Esophagus muscularis mucosa (tissue), 3 donors: ENCODE measurements around the gene GSTM2.

Source experiments
- CTCF ChIP-seq, 3 experiments: fragments of 200-600 bp in 2 of 3; fragments of 450-650 bp in 1 of 3; sonication (generic) in 2 of 3; IDR thresholded peaks; one replicate each; pipeline ENCODE4 v1.5.1; 2017 to 2019; ENCODE audit warnings: antibody characterized with exemption in 3 of 3, mild to moderate bottlenecking in 2 of 3, moderate library complexity in 1 of 3
- POLR2A ChIP-seq: fragments of 450-650 bp; IDR thresholded peaks from one replicate; pipeline ENCODE4 v1.6.1; 2017; ENCODE audit warnings: antibody characterized with exemption, moderate library complexity, mild to moderate bottlenecking, low read depth

GRCh38 chr1:109634771-109635750 lies 32.8 kb upstream of the GSTM2 start:
- no peak for TF ChIP-seq POLR2A
- no peak for TF ChIP-seq CTCF (IDR thresholded peaks at IDR 0.05)
